ENCODE results near the gene CRELD1. TPM values are rescaled to one million over a fixed set of nuclear protein-coding genes. Genes with fewer than 3 reads are reported as not detected.

The CRELD1 gene
- total and polyA plus RNA-seq, 2 of the 13 experiments (the other 11 are each of a cell fraction or from before 2014, with no cell fraction given): 27.1 to 61.9 TPM

DNA sequence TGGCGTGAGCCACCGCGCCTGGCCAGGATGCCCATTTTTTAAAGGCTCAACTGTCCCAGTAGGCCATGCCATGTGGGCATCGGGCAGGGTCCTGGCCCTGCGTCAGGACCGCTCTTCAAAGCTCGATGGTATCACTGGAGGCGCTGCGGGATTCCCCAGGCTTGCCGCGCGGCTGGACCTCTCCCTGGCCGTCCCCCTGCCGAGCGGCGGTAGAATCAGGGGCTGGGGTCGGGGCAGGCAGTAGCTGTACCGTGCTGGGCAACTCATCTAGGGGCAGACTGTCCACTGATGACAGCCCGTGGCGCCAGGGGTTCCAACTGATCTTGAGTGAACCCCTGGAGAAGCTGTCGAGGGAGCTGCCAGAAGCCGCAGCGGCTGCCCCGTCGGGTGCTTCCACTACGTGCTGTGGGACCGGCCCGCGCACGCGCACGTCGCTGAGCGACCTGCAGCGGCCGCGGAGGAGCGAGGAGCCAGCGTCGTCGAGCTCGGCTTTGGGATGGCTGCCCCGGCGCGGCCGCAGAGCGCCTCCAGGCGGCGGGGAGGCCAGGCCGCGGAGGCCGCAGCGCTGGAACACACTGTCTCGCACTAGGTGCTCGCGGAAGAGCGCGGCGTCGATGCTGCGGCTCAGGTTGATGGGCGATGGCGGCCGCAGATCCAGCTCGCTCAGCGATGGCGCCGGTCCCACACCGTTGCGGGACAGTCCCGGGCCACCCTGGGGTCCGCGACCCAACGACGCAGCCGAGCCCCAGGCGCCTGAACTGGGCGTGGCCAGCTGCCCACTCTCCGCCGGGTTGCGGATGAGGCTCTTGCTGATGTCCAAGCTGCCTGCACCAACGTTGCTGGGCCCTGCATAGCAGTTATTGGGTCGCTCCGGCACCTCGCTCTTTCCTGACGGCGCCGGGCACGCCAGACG is 12.7 kb downstream of the CRELD1 start (continued):
- TF ChIP-seq ZNF446 (CRISPR knock-in tag; IDR thresholded peaks at IDR 0.05) (no peak), ZNF354B (CRISPR knock-in tag; IDR thresholded peaks at IDR 0.05) (no peak), MYC (CRISPR knock-in tag; IDR thresholded peaks at IDR 0.05; ENCODE audit: borderline replicate concordance) (peak; percentile 85), ZNF550 (CRISPR knock-in tag; IDR thresholded peaks at IDR 0.05; ENCODE audit: borderline replicate concordance) (peak; percentile 75; the same call in 1 of the 2 replicates), RARG (CRISPR knock-in tag; IDR thresholded peaks at IDR 0.05; ENCODE audit: low read depth) (no peak), CREM (IDR thresholded peaks at IDR 0.05) (no peak), CREM (CRISPR knock-in tag; IDR thresholded peaks at IDR 0.05) (no peak; the same call in 1 of the 2 replicates), ZNF30 (CRISPR knock-in tag; IDR thresholded peaks at IDR 0.05) (no peak), ZNF329 (CRISPR knock-in tag; IDR thresholded peaks at IDR 0.05; ENCODE audit: low read depth) (peak; percentile 83; the same call in 1 of the 2 replicates), ZSCAN21 (CRISPR knock-in tag; IDR thresholded peaks at IDR 0.05; ENCODE audit: borderline replicate concordance) (peak; percentile 59; the same call in 1 of the 2 replicates), HHEX (CRISPR knock-in tag; IDR thresholded peaks at IDR 0.05) (no peak)
- TF ChIP-seq, protein P1, sequence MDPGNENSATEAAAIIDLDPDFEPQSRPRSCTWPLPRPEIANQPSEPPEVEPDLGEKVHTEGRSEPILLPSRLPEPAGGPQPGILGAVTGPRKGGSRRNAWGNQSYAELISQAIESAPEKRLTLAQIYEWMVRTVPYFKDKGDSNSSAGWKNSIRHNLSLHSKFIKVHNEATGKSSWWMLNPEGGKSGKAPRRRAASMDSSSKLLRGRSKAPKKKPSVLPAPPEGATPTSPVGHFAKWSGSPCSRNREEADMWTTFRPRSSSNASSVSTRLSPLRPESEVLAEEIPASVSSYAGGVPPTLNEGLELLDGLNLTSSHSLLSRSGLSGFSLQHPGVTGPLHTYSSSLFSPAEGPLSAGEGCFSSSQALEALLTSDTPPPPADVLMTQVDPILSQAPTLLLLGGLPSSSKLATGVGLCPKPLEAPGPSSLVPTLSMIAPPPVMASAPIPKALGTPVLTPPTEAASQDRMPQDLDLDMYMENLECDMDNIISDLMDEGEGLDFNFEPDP (CRISPR knock-in tag; conservative IDR thresholded peaks at IDR 0.05): 0 out of 2 replicates have a peak, but pooled peaks have one; percentile 88
